HG03139 (cell line): Measurements from ENCODE around the gene REPS2.

Source experiments
- ATAC-seq: cut with Tn5 transposase; IDR thresholded peaks from one replicate; pipeline ENCODE4 v1.9.1; 2021; ENCODE audit not compliant: unreplicated experiment

The REPS2 gene

DNA sequence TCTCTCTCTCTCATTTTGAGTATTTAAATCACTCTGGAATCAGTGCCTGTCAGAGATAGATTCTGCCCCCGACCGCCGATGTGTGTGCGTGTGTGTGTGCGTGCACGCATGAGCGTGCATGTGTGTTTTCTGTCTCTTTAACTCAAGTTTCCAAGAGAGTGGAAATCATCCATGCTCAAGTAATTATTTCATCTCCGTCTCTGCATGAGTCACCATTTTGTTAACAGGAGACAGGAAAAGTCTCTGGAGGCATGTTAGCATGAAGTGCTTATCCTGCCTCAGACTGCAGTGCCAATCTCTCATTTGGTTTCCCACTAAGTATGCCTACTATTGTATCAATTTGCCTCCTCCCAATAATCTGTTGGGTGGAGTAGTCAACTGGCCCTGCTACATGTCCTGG, 245.6 kb downstream of the REPS2 start:
- no peak for ATAC-seq
